HepG2 (cell line): Measurements from ENCODE around the gene ARHGAP25.

Experiments used
- ARNT ChIP-seq: fragments of 450-650 bp; IDR thresholded peaks from 2 replicates; pipeline ENCODE4 v1.6.1; 2017
- CHD2 ChIP-seq: IDR thresholded peaks from 2 replicates; pipeline ENCODE4 v1.6.1; 2011; ENCODE audit warnings: low read depth, low read length, improper control_type of control experiment
- CTCF ChIP-seq: sonication (generic); formaldehyde crosslinking; IDR thresholded peaks from 2 replicates; pipeline ENCODE4 v1.5.0; 2020; ENCODE audit warnings: mild to moderate bottlenecking, missing genetic modification reagents, moderate library complexity
- FOXM1 ChIP-seq: sonication (generic); formaldehyde crosslinking; IDR thresholded peaks from 2 replicates; pipeline ENCODE4 v1.5.0; 2020; ENCODE audit warnings: missing genetic modification reagents
- JDP2 ChIP-seq: sonication (generic); formaldehyde crosslinking; IDR thresholded peaks from 2 replicates; pipeline ENCODE4 v1.8.1; 2022; ENCODE audit warnings: missing genetic modification reagents, borderline replicate concordance
- NR2C2 ChIP-seq: sonication (generic); formaldehyde crosslinking; IDR thresholded peaks from 2 replicates; pipeline ENCODE4 v1.4.0; 2020; ENCODE audit warnings: missing genetic modification reagents, mild to moderate bottlenecking, moderate library complexity, borderline replicate concordance
- SMC3 ChIP-seq: IDR thresholded peaks from 2 replicates; pipeline ENCODE4 v1.6.1; 2011; ENCODE audit warnings: low read length, improper control_type of control experiment
- SP1 ChIP-seq, 2 experiments: fragments of 450-650 bp in 1 of 2; sonication (generic) in 1 of 2; formaldehyde crosslinking in 1 of 2; IDR thresholded peaks; 2 replicates each; pipeline versions ENCODE4 v1.4.0 to v1.6.1; 2016 to 2020; ENCODE audit warnings: missing genetic modification reagents in 1 of 2
- TCF12 ChIP-seq, 2 experiments: fragments of 450-650 bp in 1 of 2; sonication (generic) in 1 of 2; formaldehyde crosslinking in 1 of 2; IDR thresholded peaks; 2 replicates each; pipeline versions ENCODE4 v1.6.1 to v1.8.0; 2017 to 2022; ENCODE audit warnings: antibody characterized with exemption in 1 of 2, mild to moderate bottlenecking in 1 of 2, missing genetic modification reagents in 1 of 2, moderate library complexity in 1 of 2
- ZNF710 ChIP-seq: sonication (generic); formaldehyde crosslinking; IDR thresholded peaks from 2 replicates; pipeline ENCODE4 v1.5.0; 2020; ENCODE audit warnings: mild to moderate bottlenecking, missing genetic modification reagents, borderline replicate concordance
- TF ChIP-seq, protein P1 (sequence below): IDR thresholded peaks from 2 replicates; pipeline ENCODE4 v1.6.1; 2012; ENCODE audit warnings: inconsistent platforms
- TF ChIP-seq, protein P2 (sequence below): sonication (generic); formaldehyde crosslinking; IDR thresholded peaks from 2 replicates; pipeline ENCODE4 v1.4.0; 2020; ENCODE audit warnings: missing genetic modification reagents, low read depth, mild to moderate bottlenecking, borderline replicate concordance

DNA sequence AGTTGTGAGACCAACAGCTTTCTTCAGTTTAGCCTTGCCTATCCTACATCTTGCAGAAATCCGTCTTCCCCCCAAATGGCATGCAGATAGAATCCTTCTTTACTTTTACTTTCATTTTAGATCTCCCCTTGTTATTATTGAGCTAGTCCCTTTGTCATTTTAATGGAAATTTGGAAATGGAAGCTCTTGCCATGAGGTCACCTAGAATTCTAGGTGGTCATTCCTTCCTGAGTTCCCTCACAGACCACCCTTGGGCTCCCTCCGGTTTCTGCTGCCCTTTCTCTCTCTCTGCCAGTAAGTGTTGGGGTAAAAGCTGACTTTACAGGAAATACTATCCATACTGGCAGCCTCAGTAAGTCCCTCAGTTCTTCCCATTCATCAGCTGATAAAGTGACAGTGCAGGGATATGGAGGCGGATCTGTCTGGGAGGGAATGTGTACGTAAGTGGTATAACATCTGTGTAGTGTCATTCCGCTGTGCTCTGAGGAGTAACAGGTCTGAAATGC lies 30.2 kb downstream of the ARHGAP25 start:
- TF ChIP-seq SP1 (IDR thresholded peaks at IDR 0.05) (no peak), SP1 (CRISPR knock-in tag; IDR thresholded peaks at IDR 0.05) (no peak), CHD2 (no peak), ARNT (no peak), CTCF (CRISPR knock-in tag) (no peak), FOXM1 (no peak), NR2C2 (CRISPR knock-in tag) (no peak), SMC3 (no peak), TCF12 (IDR thresholded peaks at IDR 0.05) (no peak), TCF12 (CRISPR knock-in tag; IDR thresholded peaks at IDR 0.05) (no peak), JDP2 (CRISPR knock-in tag) (no peak), ZNF710 (no peak)
- TF ChIP-seq, protein P1, sequence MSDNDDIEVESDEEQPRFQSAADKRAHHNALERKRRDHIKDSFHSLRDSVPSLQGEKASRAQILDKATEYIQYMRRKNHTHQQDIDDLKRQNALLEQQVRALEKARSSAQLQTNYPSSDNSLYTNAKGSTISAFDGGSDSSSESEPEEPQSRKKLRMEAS, result no peak
- TF ChIP-seq, protein P2, sequence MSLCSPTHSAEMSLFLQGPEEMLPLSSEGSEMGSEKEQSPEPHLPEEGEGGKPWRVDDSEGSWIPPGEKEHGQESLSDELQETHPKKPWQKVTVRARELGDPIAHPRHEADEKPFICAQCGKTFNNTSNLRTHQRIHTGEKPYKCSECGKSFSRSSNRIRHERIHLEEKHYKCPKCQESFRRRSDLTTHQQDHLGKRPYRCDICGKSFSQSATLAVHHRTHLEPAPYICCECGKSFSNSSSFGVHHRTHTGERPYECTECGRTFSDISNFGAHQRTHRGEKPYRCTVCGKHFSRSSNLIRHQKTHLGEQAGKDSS (CRISPR knock-in tag), result no peak
